ENCODE results near the gene CELF2.
"Not testable (repeated sequence)": the region's sequence is repeated elsewhere in the genome, so short reads cannot be mapped to it uniquely, and the experiment has no call there.

The CELF2 gene

DNA sequence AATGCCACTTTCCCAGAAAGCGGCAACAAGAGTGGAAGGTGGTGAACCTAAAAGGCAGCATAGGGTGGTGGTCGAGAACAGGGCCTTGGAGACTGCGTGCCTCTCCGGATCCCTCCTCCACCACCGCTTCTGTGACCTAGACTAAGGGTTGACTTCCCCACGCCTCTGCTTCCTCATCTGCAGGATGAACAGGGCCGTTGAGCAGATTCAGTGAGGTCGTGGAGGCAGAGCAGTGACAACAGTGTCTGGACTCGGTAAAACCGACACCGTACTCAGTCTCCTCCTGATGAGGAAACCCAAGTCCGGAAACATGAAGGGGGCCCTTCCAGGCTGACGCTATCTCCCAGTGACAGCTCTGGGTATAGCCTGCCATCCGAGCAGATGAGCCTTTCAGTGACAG is 162.6 kb downstream of the CELF2 start:
- DNase-seq (ENCODE audit: insufficient read length, low spot score) (no peak), FAIRE-seq (no peak)
- TF ChIP-seq POLR2A (IDR thresholded peaks at IDR 0.05; ENCODE audit: low read depth, low read length) = no peak

DNA sequence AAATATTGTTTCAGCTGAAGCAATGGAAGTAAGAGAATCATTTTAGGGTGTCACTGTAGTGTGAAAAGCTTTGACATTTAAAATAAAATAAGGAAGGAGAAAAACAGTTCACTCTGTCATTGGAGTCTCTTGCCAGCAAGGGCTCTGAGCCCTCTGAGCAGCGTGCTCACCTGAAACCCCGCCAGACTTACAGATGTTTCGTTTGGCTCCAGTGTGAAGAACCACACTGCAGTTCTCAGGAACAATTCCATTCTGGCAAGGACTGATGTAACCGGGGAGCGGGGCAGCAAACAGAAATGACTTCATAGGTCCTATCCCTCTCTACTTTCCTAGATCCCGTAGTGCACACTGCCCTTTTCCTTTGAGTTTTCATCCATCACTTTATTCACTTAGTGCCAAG is 164.3 kb downstream of the CELF2 start:
- DNase-seq (ENCODE audit: insufficient read length, low spot score) = no peak
- TF ChIP-seq POLR2A (IDR thresholded peaks at IDR 0.05; ENCODE audit: low read depth, low read length) = no peak
- no peak for FAIRE-seq

DNA sequence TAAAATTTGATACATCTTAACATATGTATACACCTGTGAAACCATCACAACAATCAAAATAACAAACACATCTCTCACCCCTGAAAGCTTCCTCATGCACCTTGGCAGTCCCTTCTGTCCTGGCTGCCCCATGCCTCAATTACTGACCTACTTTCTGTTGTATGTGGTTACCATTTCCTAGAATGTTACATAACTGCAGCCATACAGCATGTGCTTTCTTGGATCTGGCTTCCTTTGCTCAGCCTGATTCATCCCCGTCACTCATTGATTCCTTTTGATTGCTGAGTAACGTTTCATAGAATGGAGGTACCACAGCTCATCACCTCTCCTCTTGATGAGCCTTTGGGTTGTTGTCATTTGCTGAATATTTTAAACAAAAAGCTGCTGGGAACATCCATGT is 165.3 kb downstream of the CELF2 start:
- TF ChIP-seq POLR2A (IDR thresholded peaks at IDR 0.05; ENCODE audit: low read depth, low read length) = no peak
- FAIRE-seq = no peak
- no peak for DNase-seq (ENCODE audit: insufficient read length, low spot score)

DNA sequence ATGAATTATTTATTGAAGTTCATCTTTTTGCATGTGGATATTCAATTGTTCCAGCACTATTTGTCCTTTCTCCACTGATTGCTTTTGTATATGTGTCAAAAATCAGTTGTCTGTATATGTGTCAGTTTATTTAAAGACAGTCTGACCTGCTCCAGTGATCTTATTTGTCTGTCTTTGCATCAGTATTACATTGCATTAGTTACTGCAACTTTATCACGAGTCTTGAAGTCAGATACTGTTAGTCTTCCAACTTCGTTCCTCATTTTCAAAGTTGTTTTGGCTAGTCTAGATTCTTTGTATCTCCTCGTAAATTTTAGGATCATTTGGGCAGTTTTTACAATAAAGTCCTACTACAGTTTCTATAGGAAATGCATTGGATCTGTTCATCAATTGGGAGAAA is 166.4 kb downstream of the CELF2 start:
- TF ChIP-seq POLR2A (IDR thresholded peaks at IDR 0.05; ENCODE audit: low read depth, low read length) = no peak
- DNase-seq (ENCODE audit: insufficient read length, low spot score) = no peak
- FAIRE-seq = no peak

DNA sequence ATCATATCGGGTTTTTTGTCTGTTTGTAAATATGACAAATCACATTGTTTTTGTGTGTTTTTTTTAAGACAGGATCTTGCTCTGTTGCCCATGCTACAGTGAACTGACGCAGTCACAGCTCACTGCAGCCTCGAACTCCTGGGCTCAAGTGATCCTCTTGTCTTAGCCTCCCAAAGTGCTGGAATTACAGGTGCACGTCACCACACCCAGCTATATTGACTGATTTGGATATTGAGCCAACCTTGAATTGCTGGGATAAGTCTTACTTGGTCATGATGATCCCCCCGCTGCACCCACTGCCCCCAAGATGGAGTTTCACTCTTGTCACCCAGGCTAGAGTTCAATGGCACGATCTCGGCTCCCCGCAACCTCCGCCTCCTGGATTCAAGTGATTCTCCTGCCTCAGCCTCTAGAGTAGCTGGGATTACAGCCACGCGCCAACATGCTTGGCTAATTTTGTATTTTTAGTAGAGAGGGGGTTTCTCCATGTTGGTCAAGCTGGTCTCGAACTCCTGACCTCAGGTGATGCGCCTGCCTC is 167.5 kb downstream of the CELF2 start:
- FAIRE-seq; DNase-seq (ENCODE audit: insufficient read length, low spot score): not testable (repeated sequence)

GRCh38 chr10:11186374-11186773 is 168.7 kb downstream of the CELF2 start:
- no peak for FAIRE-seq
- no peak for TF ChIP-seq POLR2A (IDR thresholded peaks at IDR 0.05; ENCODE audit: low read depth, low read length)
- DNase-seq (ENCODE audit: insufficient read length, low spot score) = no peak

DNA sequence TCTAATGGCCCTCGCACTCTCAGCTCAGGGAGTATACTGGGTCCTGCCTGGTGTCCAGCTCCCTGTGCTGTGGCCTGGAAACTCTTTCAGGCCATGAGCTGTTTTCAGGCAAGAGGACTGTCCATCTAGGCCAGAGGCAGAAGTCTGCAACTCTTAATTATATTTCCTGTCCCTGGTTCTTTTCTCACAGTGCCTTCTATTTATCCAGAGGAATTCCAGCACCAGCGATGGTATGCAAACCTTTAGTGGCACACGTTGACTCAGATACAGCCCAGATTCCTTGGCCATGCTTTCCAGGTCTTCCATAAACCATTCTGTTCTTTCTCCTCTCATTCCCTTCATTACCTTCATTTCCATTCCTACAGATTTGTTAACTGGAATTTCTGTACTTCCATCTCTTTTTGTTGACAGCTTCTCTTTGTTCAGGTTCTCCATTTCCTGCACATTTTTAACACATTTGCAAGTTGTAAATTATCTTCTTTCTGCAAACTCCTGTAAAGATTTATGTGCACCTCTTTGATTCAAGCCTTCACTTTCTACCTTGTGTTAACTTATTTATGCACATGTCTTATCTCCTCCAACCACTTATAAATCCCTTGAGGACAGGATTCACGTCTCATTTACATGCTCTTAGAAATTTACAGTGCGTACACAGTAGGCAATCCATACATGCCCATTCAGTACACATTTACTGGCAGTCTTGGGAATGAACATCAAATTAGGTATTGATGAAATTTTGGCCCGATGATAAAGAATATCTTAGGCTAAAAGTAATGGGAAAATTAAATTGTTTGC is 172.1 kb downstream of the CELF2 start:
- no peak for DNase-seq (ENCODE audit: insufficient read length, low spot score)
- no peak for FAIRE-seq
- TF ChIP-seq POLR2A (IDR thresholded peaks at IDR 0.05; ENCODE audit: low read depth, low read length) = no peak

- no peak for FAIRE-seq
- TF ChIP-seq POLR2A (IDR thresholded peaks at IDR 0.05; ENCODE audit: low read depth, low read length) = no peak
- DNase-seq (ENCODE audit: insufficient read length, low spot score) = no peak
These were observed 173.5 kb downstream of the CELF2 start for GRCh38 chr10:11191190-11191589.

GRCh38 chr10:11191678-11192077 is 174.0 kb downstream of the CELF2 start:
- no peak for FAIRE-seq
- no peak for TF ChIP-seq POLR2A (IDR thresholded peaks at IDR 0.05; ENCODE audit: low read depth, low read length)
- no peak for DNase-seq (ENCODE audit: insufficient read length, low spot score)

DNA sequence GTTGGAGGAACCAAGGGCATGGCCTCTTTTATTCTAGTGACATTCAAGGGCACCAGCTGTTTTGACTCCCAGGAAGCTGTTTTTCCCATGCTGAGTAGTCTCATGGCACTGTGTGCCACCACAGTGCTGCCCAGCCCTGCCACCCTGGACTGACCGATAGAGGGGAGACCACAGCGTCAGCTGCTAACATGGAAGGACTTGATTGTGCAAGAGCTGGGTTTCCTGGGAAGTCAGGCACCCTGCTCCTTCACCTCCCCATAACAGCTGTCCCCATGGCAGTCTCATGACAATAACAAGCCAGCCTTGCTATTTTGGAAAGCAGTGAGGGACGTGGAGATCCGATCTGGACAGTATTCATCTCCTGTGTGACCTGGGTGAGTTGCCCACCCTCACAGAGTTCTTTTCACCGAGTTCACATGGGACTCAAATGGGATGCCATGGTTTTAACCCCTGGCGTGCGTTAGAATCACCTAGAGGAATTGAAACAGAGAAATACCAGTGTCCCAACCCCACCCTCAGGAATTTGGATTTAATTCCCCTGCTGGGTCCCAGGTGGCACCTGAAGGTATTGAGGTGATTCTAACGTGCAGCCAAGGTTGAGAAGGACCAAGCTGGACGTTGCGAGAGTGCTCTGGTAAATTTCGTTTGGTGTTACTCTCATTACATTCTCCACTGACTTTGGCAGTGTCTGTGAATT is 174.8 kb downstream of the CELF2 start:
- TF ChIP-seq POLR2A (IDR thresholded peaks at IDR 0.05; ENCODE audit: low read depth, low read length) = no peak
- DNase-seq (ENCODE audit: insufficient read length, low spot score) (no peak), FAIRE-seq (no peak)

DNA sequence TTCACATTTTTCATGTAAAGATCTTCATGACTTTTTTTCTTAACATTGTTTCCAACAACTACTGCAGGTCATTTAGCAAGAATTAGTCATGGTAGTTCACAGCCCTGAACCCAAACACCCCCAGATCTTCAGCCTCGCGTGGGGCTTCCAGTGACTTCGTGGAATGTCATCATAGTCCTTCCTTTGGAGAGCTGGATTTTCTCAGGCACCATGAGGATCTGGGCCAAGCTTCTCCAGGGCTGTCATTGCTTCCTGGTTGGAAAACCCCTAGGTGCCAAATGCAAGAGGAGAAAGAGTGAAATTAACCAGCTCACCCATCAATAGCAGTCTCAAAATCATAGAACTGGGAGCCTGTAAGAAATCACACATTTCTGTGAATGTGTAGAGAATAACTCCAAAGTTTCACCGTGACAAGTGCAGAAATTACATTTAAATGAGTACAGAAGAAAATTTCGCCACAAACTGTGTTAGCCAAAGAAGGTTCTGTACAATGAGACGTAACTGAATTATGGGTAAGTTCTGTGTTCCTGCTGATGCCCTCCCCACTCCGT is 175.4 kb downstream of the CELF2 start:
- TF ChIP-seq POLR2A (IDR thresholded peaks at IDR 0.05; ENCODE audit: low read depth, low read length) = no peak
- DNase-seq (ENCODE audit: insufficient read length, low spot score) = no peak
- FAIRE-seq = no peak

- no peak for DNase-seq (ENCODE audit: insufficient read length, low spot score)
- FAIRE-seq = no peak
- no peak for TF ChIP-seq POLR2A (IDR thresholded peaks at IDR 0.05; ENCODE audit: low read depth, low read length)
These were observed 177.4 kb downstream of the CELF2 start for GRCh38 chr10:11194859-11195586.

DNA sequence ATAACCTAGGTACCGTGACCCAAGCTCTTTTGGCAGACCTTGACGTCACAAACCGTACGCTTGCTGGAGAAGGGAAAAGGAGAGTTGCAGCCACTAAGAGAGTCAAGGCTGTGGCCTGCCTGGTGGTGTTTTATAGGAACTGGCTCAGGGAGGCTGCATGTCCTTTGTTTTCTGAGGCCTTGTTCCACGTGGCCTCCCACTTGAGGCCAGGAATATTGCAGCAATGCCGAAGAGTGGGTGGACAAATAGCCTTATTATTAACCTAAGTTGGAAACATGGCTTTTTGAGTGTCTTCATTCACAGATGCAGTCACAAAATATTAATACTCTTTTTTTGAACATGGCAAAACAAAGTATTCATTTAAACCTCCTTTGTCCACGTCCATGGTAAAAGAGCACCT is 178.0 kb downstream of the CELF2 start:
- DNase-seq (ENCODE audit: insufficient read length, low spot score) (no peak), FAIRE-seq (no peak)
- no peak for TF ChIP-seq POLR2A (IDR thresholded peaks at IDR 0.05; ENCODE audit: low read depth, low read length)

GRCh38 chr10:11197266-11197712 is 179.6 kb downstream of the CELF2 start:
- DNase-seq (ENCODE audit: insufficient read length, low spot score) (no peak), FAIRE-seq (no peak)
- TF ChIP-seq POLR2A (IDR thresholded peaks at IDR 0.05; ENCODE audit: low read depth, low read length) = no peak

Data from H54 (cell line).